Heart right ventricle (tissue), 16 donors: ENCODE measurements around the gene HNRNPR. TPM values are rescaled to one million over a fixed set of nuclear protein-coding genes. Genes with fewer than 3 reads are reported as not detected.
A peak's percentile ranks its signal among the peaks of the same experiment; 100 is the strongest.

Experiments
- ATAC-seq, 8 donors: fragments of 200-7000 bp; cut with Tn5 transposase; one replicate each; pipeline ENCODE4 v1.9.1; 2020; ENCODE audit warnings: mild to moderate bottlenecking in 8 of 8, moderate library complexity in 8 of 8, moderate number of reproducible peaks in 1 of 8
- DNase-seq, 2 donors: peaks; one replicate each; pipeline ENCODE4 v3.0.0-alpha.2; 2020
- H3K27ac ChIP-seq, 10 donors: fragments of 200-600 bp; sonication (generic) in 2 of 10; one replicate each; pipeline versions ENCODE4 v1.5.0 to v1.8.0; 2020 to 2022; ENCODE audit warnings: mild to moderate bottlenecking in 3 of 10
- H3K27me3 ChIP-seq, 7 donors: fragments of 200-600 bp; one replicate each; pipeline ENCODE4 v1.8.0; 2021 to 2022; ENCODE audit warnings: mild to moderate bottlenecking in 2 of 7
- H3K36me3 ChIP-seq, 9 donors: fragments of 200-600 bp; sonication (generic) in 1 of 9; one replicate each; pipeline versions ENCODE4 v1.5.0 to v1.8.0; 2020 to 2022; ENCODE audit warnings: mild to moderate bottlenecking in 2 of 9
- H3K4me1 ChIP-seq, 9 donors: fragments of 200-600 bp; sonication (generic) in 1 of 9; one replicate each; pipeline versions ENCODE4 v1.5.0 to v1.8.0; 2020 to 2022; ENCODE audit warnings: mild to moderate bottlenecking in 4 of 9
- H3K4me3 ChIP-seq, 10 donors: fragments of 200-600 bp; sonication (generic) in 2 of 10; one replicate each; pipeline versions ENCODE4 v1.5.0 to v1.8.0; 2020 to 2022; ENCODE audit warnings: mild to moderate bottlenecking in 7 of 10, moderate library complexity in 2 of 10
- H3K9me3 ChIP-seq, 11 donors: fragments of 200-600 bp in 10 of 11; sonication (generic) in 2 of 11; one replicate each; pipeline versions ENCODE4 v1.5.0 to v1.8.0; 2013 to 2022; ENCODE audit warnings: mild to moderate bottlenecking in 2 of 11, control low read depth in 1 of 11, moderate library complexity in 1 of 11
- WGBS, 2 donors: extraction: QIAGEN DNeasy Blood & Tissue Kit; methylation state at CpG; one replicate each; pipeline ENCODE4 v1.1.7; 2013; ENCODE audit warnings: inconsistent platforms in 1 of 2; 5-methylcytosine and 5-hydroxymethylcytosine counted together
- intact Hi-C, 10 donors: fragments of 100-400 bp; cut with DNase I; formaldehyde crosslinking; loops; one replicate each; pipeline versions ENCODE4 v1.11.1 to v1.14.2; 2022
- polyA plus RNA-seq, 2 donors: library from polyadenylated mRNA; stranded (reverse); fragments of 200-250 nt; gene quantifications; one replicate each; pipeline ENCODE4 v1.2.3, GENCODE V29; 2013
- total RNA-seq, 10 donors: library from RNA; stranded (reverse); fragmentation: NEBNext Ultra II Directional in 3 of 10; extraction: Animal tissue kit (Norgen Biotek cat#: 25700) in 3 of 10; gene quantifications; one replicate each; pipeline versions ENCODE4 v1.2.1 to v1.2.4, GENCODE V29; 2021 to 2023
- TF ChIP-seq, protein P1 (sequence below), 9 donors: fragments of 200-600 bp; sonication (generic) in 2 of 9; IDR thresholded peaks; one replicate each; pipeline versions ENCODE4 v1.5.0 to v1.8.0; 2021 to 2022; ENCODE audit warnings: antibody characterized with exemption in 9 of 9, mild to moderate bottlenecking in 5 of 9, moderate library complexity in 1 of 9
- donor health status: Arrhythmogenic right ventricular cardiomyopathy.
- donor health status: ischemic (EF 13 %, LVEDD 7.1; RV severe dilation, severe dysfunction).
- donor health status: healthy with polysubstance abuse.
- donor health status: DM: no; HTN: yes; CAD: no.
- donor health status: DM: no; HTN: no; CAD: no.
- donor health status: ischemic (EF 25% LVEDD 6.9; RV normal size, moderate dysfunction).
- donor health status: ischemic (EF 25% LVEDD 5.7; RV mildly dilated, moderate dysfunction).
- donor health status: healthy.
- donor health status: DM: yes; HTN: yes; CAD: no.
- donor health status: Ischemic cardiomyopathy.
- donor health status: ischemic (EF 35%, LVEDD 5.7; RV mildly dilated, moderate dysfunction).
- donor health status: nonischemic (EF 11% LVEDD 7.7; RV severe dilation, severe dysfunction).
- donor health status: DM: yes; HTN: yes; CAD: no.
- donor health status: PGD.
- donor health status: ischemic (EF 29% LVEDD 5.4; RV normal size, mild dysfunction).
- donor health status: nonischemic (EF 23%, LVEDD 6.1; RV moderate dilation, normal function).

HNRNPR gene
- total and polyA plus RNA-seq, 12 donors: 44.6 to 72.7 (median 64.0) TPM

DNA sequence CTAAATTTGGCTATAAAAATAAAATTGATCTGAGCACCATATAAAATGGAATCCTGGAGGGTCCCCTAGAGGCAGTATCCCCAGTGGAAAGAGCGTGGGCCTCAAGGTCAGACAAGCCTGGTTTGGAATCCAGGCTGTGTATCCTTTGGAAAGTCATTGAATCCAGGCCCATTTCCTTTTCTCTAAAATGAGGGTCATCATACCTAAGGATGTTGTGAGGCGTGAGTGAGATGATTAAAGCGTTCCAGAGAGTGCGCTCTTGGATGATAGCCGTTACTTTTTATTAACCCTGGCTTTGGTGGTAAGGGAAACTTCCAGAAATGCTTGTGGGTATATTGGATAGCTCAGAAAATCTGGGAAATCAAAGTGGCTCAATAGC lies 26.2 kb upstream of the HNRNPR start:
- Histone ChIP-seq H3K27ac (peak overlapping the region; percentile 76 to 99 (median 97)), H3K4me3 (peak overlapping the region in 8 of 10 donors; percentile 65 to 98 (median 86)), H3K9me3 (peaks cover 0 to 16% (median 0%) of the 10 kb centered on the region in 11 donors), H3K4me1 (peaks cover 11 to 57% (median 47%) of the 10 kb centered on the region in 9 donors), H3K36me3 (peaks cover 0 to 25% (median 18%) of the 10 kb centered on the region in 9 donors), H3K27me3 (no peaks in the 10 kb centered on the region)
- WGBS, 2 donors: 11 to 21% methylated on average over 5 of the region's 5 CpGs
- intact Hi-C loops: no loop called here
- TF ChIP-seq, protein P1, sequence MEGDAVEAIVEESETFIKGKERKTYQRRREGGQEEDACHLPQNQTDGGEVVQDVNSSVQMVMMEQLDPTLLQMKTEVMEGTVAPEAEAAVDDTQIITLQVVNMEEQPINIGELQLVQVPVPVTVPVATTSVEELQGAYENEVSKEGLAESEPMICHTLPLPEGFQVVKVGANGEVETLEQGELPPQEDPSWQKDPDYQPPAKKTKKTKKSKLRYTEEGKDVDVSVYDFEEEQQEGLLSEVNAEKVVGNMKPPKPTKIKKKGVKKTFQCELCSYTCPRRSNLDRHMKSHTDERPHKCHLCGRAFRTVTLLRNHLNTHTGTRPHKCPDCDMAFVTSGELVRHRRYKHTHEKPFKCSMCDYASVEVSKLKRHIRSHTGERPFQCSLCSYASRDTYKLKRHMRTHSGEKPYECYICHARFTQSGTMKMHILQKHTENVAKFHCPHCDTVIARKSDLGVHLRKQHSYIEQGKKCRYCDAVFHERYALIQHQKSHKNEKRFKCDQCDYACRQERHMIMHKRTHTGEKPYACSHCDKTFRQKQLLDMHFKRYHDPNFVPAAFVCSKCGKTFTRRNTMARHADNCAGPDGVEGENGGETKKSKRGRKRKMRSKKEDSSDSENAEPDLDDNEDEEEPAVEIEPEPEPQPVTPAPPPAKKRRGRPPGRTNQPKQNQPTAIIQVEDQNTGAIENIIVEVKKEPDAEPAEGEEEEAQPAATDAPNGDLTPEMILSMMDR (IDR thresholded peaks at IDR 0.05): no peak
- no peak for ATAC-seq
- DNase-seq: no peak

DNA sequence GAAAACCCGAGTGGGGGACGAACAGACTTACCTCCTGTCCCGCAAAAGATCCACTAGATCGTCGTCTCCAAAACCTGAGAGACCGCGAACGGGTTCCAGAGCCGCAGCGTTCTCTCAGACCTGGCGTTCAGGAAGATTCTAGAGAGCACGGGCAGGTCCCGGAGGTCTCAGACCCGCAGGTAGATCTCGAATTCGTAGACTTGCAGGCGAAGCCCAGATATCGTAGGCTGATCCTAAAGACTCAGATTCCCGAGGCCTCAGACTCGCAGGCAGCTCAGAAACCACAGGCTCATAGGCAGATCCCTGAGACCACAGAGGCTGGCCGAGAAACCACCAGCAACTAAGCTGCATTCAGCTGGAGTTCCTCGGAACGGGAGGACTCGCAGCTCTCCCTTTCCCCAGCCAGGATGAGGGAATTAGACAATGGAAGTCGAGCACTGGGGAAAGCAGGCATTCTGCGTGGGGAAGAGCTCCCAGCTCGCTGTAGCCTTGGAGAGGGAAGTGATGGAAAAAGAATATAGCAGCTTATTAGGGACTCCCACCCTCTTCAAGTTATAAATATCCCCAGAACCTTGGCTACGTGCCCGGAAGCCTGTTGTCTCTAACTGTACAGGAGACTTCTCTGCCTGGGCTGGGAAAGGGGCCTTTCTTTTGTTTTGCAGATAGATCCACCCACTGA lies 25.4 kb upstream of the HNRNPR start, which contains the start of gene ZNF436:
Gene ZNF436 (minus strand): TSS at position 502 of the 679 bp plus-strand sequence. CDS start 1,831 bp downstream, outside the sequence.
- 0% methylated on average over 29 of the region's 29 CpGs for WGBS, 2 donors
- intact Hi-C loops: loop anchor here in 7 of 10 donors (2.0 to 5.0 kb wide), 5 partner anchors 25 to 35 kb away; partner anchors contain the start of gene HNRNPR (in 2 of the 7)
- Histone ChIP-seq H3K36me3 (peaks cover 0 to 33% (median 27%) of the 10 kb centered on the region in 9 donors), H3K9me3 (peaks cover 0 to 24% (median 2%) of the 10 kb centered on the region in 11 donors), H3K27me3 (no peaks in the 10 kb centered on the region), H3K4me3 (peak within 1 kb of the TSS; percentile 65 to 98 (median 86)), H3K27ac (peak within 1 kb of the TSS; percentile 76 to 99 (median 97)), H3K4me1 (peaks cover 11 to 57% (median 47%) of the 10 kb centered on the region in 9 donors)
- peak; percentile 31 to 73 (median 61) for ATAC-seq
- TF ChIP-seq, protein P1 (IDR thresholded peaks at IDR 0.05): no peak
- peak; percentile 83 to 97 for DNase-seq

DNA sequence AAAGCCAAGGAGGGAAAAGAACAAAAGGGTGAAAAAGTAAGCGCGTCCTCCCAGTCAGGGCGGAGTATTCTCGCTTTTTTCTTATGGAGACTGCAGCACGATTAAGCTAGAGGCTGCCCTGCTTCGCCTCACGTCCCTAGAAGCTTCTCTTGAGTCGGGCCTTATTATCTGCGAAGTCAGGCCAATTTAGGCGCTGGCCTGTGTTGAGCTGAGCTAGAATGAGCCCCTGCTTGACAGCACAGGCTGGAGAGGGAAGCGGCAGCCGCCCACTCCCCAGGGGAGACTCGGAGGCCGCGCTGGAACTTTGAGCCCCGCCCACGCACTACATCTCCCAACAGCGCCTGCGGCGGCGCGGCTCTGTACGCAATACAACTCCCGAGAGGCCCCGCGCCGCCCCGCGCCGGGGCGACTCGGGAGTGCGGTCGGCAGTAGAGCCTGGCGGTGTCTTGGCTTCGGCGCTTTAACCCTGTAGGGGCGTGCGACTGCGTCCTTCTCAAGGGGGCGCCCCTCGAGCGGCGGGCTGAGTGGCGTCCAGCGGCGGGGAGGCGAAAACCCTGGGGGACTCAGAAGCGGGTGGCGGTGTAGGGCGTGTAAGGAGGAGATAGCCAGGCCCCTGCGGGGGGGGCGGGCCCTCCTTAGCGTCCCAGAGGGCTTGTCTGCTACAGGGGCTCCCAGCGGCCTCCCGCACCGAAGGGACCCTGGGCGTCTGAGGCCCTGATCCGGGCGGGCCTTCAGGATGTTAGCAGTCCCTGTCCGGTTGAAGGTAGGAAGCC lies 24.7 kb upstream of the HNRNPR start:
- DNase-seq (peak; percentile 91 to 92), ATAC-seq (peak; percentile 85 to 94 (median 90))
- TF ChIP-seq, protein P1 (IDR thresholded peaks at IDR 0.05): peak in 6 of 9 donors; percentile 8 to 38 (median 32)
- peak overlapping the region; percentile 76 to 99 (median 97) for H3K27ac ChIP-seq
- intact Hi-C loops: loop anchor here in 7 of 10 donors (1.0 to 5.0 kb wide), 6 partner anchors 24 to 36 kb away; partner anchors contain the start of gene HNRNPR (in 6 of the 7)
- 0% methylated on average over 60 to 61 of the region's 61 CpGs for WGBS, 2 donors
- peaks cover 11 to 57% (median 47%) of the 10 kb centered on the region in 9 donors for H3K4me1 ChIP-seq
- H3K36me3 ChIP-seq: peaks cover 2 to 41% (median 34%) of the 10 kb centered on the region in 9 donors
- H3K4me3 ChIP-seq: peak overlapping the region; percentile 65 to 98 (median 86)
- peaks cover 0 to 32% (median 9%) of the 10 kb centered on the region in 11 donors for H3K9me3 ChIP-seq
- H3K27me3 ChIP-seq: no peaks in the 10 kb centered on the region
